ENCODE results near the gene ILF3. TPM values are rescaled to one million over a fixed set of nuclear protein-coding genes. Genes with fewer than 3 reads are reported as not detected.
A peak's percentile ranks its signal among the peaks of the same experiment; 100 is the strongest.
"Not testable (repeated sequence)": the region's sequence is repeated elsewhere in the genome, so short reads cannot be mapped to it uniquely, and the experiment has no call there.

The ILF3 gene
- total and polyA plus RNA-seq, 2 donors (not counting 1 experiment from before 2014, with no cell fraction given), result 78.4 to 109 TPM

GRCh38 chr19:10670876-10671804, 17.0 kb downstream of the ILF3 start:
- Histone ChIP-seq H3K4me1 (ENCODE audit: control insufficient read depth, extremely low read depth, insufficient read depth, low read length) (peaks cover 11% of the 10 kb centered on the region), H3K4me2 (ENCODE audit: extremely low read depth, insufficient read depth, low read length) (no peak overlapping the region), H3K27ac (ENCODE audit: insufficient read depth, low read length) (no peak overlapping the region), H3K4me3 (replicated peaks in 1 of 4; ENCODE audit: control extremely low read depth in 1 of 4, insufficient read depth in 1 of 4, low read depth in 3 of 4, low read length in 4 of 4) (no peak overlapping the region), H3K9me3 (ENCODE audit: control insufficient read depth, insufficient read depth, low read depth, low read length) (no peaks in the 10 kb centered on the region), H2AFZ (ENCODE audit: low read length) (no peak overlapping the region), H3K9ac (ENCODE audit: insufficient read depth, low read length) (no peak overlapping the region), H4K20me1 (ENCODE audit: control insufficient read depth, extremely low read depth, insufficient read depth, low read length) (peaks cover 3% of the 10 kb centered on the region), H3K27me3 (ENCODE audit: control insufficient read depth, insufficient read depth, low read length) (no peaks in the 10 kb centered on the region), H3K36me3 (ENCODE audit: control insufficient read depth, insufficient read depth, low read length) (peaks cover 13% of the 10 kb centered on the region), H3K79me2 (ENCODE audit: control insufficient read depth, insufficient read depth, low read length) (peaks cover 87% of the 10 kb centered on the region)
- no peak for DNase-seq (ENCODE audit: low read depth in 2 of 2)
- TF ChIP-seq EZH2 (IDR thresholded peaks at IDR 0.05; ENCODE audit: low read length, missing control alignments), result no peak

- not testable (repeated sequence) for H4K20me1 ChIP-seq (ENCODE audit: control insufficient read depth, extremely low read depth, insufficient read depth, low read length)
These were observed 17.8 kb downstream of the ILF3 start for GRCh38 chr19:10671922-10672321.

GRCh38 chr19:10675214-10675613, 21.1 kb downstream of the ILF3 start:
- peaks cover 33% of the 10 kb centered on the region for H3K36me3 ChIP-seq (ENCODE audit: control insufficient read depth, insufficient read depth, low read length)
- H3K4me3 ChIP-seq (replicated peaks in 1 of 4; ENCODE audit: control extremely low read depth in 1 of 4, insufficient read depth in 1 of 4, low read depth in 3 of 4, low read length in 4 of 4); H2AFZ ChIP-seq (ENCODE audit: low read length); H3K4me1 ChIP-seq (ENCODE audit: control insufficient read depth, extremely low read depth, insufficient read depth, low read length); H4K20me1 ChIP-seq (ENCODE audit: control insufficient read depth, extremely low read depth, insufficient read depth, low read length); H3K9ac ChIP-seq (ENCODE audit: insufficient read depth, low read length); H3K27ac ChIP-seq (ENCODE audit: insufficient read depth, low read length); DNase-seq (ENCODE audit: low read depth in 2 of 2); H3K27me3 ChIP-seq (ENCODE audit: control insufficient read depth, insufficient read depth, low read length); H3K9me3 ChIP-seq (ENCODE audit: control insufficient read depth, insufficient read depth, low read depth, low read length); H3K4me2 ChIP-seq (ENCODE audit: extremely low read depth, insufficient read depth, low read length): not testable (repeated sequence)
- peaks cover 65% of the 10 kb centered on the region for H3K79me2 ChIP-seq (ENCODE audit: control insufficient read depth, insufficient read depth, low read length)

More at GRCh38 chr19:10671922-10672321, 17.8 kb downstream of the ILF3 start:
- H3K27ac ChIP-seq (ENCODE audit: insufficient read depth, low read length); H2AFZ ChIP-seq (ENCODE audit: low read length); H3K27me3 ChIP-seq (ENCODE audit: control insufficient read depth, insufficient read depth, low read length); H3K9me3 ChIP-seq (ENCODE audit: control insufficient read depth, insufficient read depth, low read depth, low read length); H3K9ac ChIP-seq (ENCODE audit: insufficient read depth, low read length); H3K4me2 ChIP-seq (ENCODE audit: extremely low read depth, insufficient read depth, low read length); H3K4me3 ChIP-seq (replicated peaks in 1 of 4; ENCODE audit: control extremely low read depth in 1 of 4, insufficient read depth in 1 of 4, low read depth in 3 of 4, low read length in 4 of 4): not testable (repeated sequence)
- Histone ChIP-seq H3K79me2 (ENCODE audit: control insufficient read depth, insufficient read depth, low read length) (peaks cover 80% of the 10 kb centered on the region), H3K36me3 (ENCODE audit: control insufficient read depth, insufficient read depth, low read length) (peaks cover 13% of the 10 kb centered on the region), H3K4me1 (ENCODE audit: control insufficient read depth, extremely low read depth, insufficient read depth, low read length) (peaks cover 11% of the 10 kb centered on the region)
- DNase-seq (ENCODE audit: low read depth in 2 of 2), result peak in 1 of 2 donors; percentile 16

DNA sequence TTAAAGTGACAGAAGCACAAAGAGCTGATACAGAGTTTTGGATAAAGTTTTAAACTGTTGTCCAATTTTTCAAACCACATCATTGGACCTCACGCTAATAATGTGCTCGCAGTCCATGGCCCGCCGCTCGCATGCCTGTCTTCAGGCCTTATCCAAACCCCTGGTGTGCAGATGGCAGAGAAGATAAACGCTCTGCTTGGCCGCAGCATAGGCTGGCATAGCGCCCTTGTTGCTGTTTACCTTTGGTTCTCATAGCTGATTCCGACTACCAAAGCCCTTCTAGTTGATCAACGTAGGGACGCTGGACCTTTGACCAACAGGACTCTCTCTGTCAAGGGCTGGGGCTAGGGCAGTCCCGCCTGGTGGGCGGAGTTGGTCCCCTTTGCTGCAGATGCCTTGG, 23.6 kb downstream of the ILF3 start:
- H3K9ac ChIP-seq (ENCODE audit: insufficient read depth, low read length), result no peak overlapping the region
- no peak overlapping the region for H3K4me3 ChIP-seq (replicated peaks in 1 of 4; ENCODE audit: control extremely low read depth in 1 of 4, insufficient read depth in 1 of 4, low read depth in 3 of 4, low read length in 4 of 4)
- no peak overlapping the region for H3K27ac ChIP-seq (ENCODE audit: insufficient read depth, low read length)
- no peak overlapping the region for H2AFZ ChIP-seq (ENCODE audit: low read length)
- no peak for DNase-seq (ENCODE audit: low read depth in 2 of 2)
- H4K20me1 ChIP-seq (ENCODE audit: control insufficient read depth, extremely low read depth, insufficient read depth, low read length), result no peaks in the 10 kb centered on the region
- H3K36me3 ChIP-seq (ENCODE audit: control insufficient read depth, insufficient read depth, low read length), result peaks cover 51% of the 10 kb centered on the region
- TF ChIP-seq, protein P1, sequence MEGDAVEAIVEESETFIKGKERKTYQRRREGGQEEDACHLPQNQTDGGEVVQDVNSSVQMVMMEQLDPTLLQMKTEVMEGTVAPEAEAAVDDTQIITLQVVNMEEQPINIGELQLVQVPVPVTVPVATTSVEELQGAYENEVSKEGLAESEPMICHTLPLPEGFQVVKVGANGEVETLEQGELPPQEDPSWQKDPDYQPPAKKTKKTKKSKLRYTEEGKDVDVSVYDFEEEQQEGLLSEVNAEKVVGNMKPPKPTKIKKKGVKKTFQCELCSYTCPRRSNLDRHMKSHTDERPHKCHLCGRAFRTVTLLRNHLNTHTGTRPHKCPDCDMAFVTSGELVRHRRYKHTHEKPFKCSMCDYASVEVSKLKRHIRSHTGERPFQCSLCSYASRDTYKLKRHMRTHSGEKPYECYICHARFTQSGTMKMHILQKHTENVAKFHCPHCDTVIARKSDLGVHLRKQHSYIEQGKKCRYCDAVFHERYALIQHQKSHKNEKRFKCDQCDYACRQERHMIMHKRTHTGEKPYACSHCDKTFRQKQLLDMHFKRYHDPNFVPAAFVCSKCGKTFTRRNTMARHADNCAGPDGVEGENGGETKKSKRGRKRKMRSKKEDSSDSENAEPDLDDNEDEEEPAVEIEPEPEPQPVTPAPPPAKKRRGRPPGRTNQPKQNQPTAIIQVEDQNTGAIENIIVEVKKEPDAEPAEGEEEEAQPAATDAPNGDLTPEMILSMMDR (conservative IDR thresholded peaks at IDR 0.05 in 1 of 2, IDR thresholded peaks at IDR 0.05 in 1 of 2; ENCODE audit: low read depth in 1 of 2, low read length in 2 of 2), result no peak
- TF ChIP-seq EZH2 (IDR thresholded peaks at IDR 0.05; ENCODE audit: low read length, missing control alignments), result no peak
- H3K4me1 ChIP-seq (ENCODE audit: control insufficient read depth, extremely low read depth, insufficient read depth, low read length), result no peaks in the 10 kb centered on the region
- no peak overlapping the region for H3K4me2 ChIP-seq (ENCODE audit: extremely low read depth, insufficient read depth, low read length)
- H3K27me3 ChIP-seq (ENCODE audit: control insufficient read depth, insufficient read depth, low read length), result no peaks in the 10 kb centered on the region
- H3K79me2 ChIP-seq (ENCODE audit: control insufficient read depth, insufficient read depth, low read length), result peaks cover 50% of the 10 kb centered on the region
- H3K9me3 ChIP-seq (ENCODE audit: control insufficient read depth, insufficient read depth, low read depth, low read length), result no peaks in the 10 kb centered on the region
